GM23248 (cell line): ENCODE data around the gene PPIL4. TPM values are rescaled to one million over a fixed set of nuclear protein-coding genes. Genes with fewer than 3 reads are reported as not detected.

Source experiments
- DNase-seq: peaks from one replicate; pipeline ENCODE4 v3.0.0-alpha.2; 2015
- H2AFZ ChIP-seq: fragments of 200-600 bp; sonication (generic); 2 replicates; pipeline ENCODE4 v1.6.1; 2016; ENCODE audit warnings: antibody characterized with exemption
- H3F3A ChIP-seq: fragments of 200-600 bp; sonication (generic); 2 replicates; pipeline ENCODE4 v1.6.1; 2016; ENCODE audit warnings: mild to moderate bottlenecking, antibody characterized with exemption, mixed run types; ENCODE audit not compliant: insufficient read depth
- H3K27ac ChIP-seq: fragments of 200-600 bp; sonication (generic); 2 replicates; pipeline ENCODE4 v1.5.1; 2016; ENCODE audit warnings: mild to moderate bottlenecking
- H3K27me3 ChIP-seq: fragments of 200-600 bp; sonication (generic); replicated peaks from 2 replicates; pipeline ENCODE4 v1.6.1; 2016; ENCODE audit warnings: mild to moderate bottlenecking; ENCODE audit not compliant: insufficient read depth
- H3K36me3 ChIP-seq: fragments of 200-600 bp; sonication (generic); 2 replicates; pipeline ENCODE4 v1.6.1; 2016; ENCODE audit warnings: low read depth, mild to moderate bottlenecking
- H3K4me1 ChIP-seq: fragments of 200-600 bp; sonication (generic); 2 replicates; pipeline ENCODE4 v1.6.1; 2016; ENCODE audit warnings: mild to moderate bottlenecking; ENCODE audit not compliant: insufficient read depth
- H3K4me2 ChIP-seq: fragments of 200-600 bp; sonication (generic); one replicate; pipeline ENCODE4 v1.6.1; 2016; ENCODE audit warnings: mild to moderate bottlenecking; ENCODE audit not compliant: unreplicated experiment
- H3K4me3 ChIP-seq: fragments of 200-600 bp; sonication (generic); 2 replicates; pipeline ENCODE4 v1.5.1; 2016; ENCODE audit warnings: mild to moderate bottlenecking
- H3K79me2 ChIP-seq: fragments of 200-600 bp; sonication (generic); 2 replicates; pipeline ENCODE4 v1.6.1; 2016; ENCODE audit warnings: mild to moderate bottlenecking; ENCODE audit not compliant: insufficient read depth
- H3K9ac ChIP-seq: fragments of 200-600 bp; sonication (generic); 2 replicates; pipeline ENCODE4 v1.6.1; 2016; ENCODE audit warnings: mild to moderate bottlenecking
- H3K9me2 ChIP-seq: fragments of 200-600 bp; sonication (generic); 2 replicates; pipeline ENCODE4 v1.6.1; 2016; ENCODE audit warnings: mixed run types, mild to moderate bottlenecking, moderate library complexity; ENCODE audit not compliant: insufficient read depth
- H3K9me3 ChIP-seq: fragments of 200-600 bp; sonication (generic); one replicate; pipeline ENCODE4 v1.6.1; 2017; ENCODE audit warnings: low read depth
- H4K20me1 ChIP-seq: fragments of 200-600 bp; sonication (generic); 2 replicates; pipeline ENCODE4 v1.6.0; 2016; ENCODE audit not compliant: insufficient read depth
- EZH2 ChIP-seq: fragments of 200-600 bp; sonication (generic); IDR thresholded peaks from 2 replicates; pipeline ENCODE4 v1.6.1; 2018; ENCODE audit warnings: antibody characterized with exemption, mild to moderate bottlenecking; ENCODE audit not compliant: insufficient read depth, poor library complexity, severe bottlenecking
- EZH2phosphoT487 ChIP-seq: fragments of 200-600 bp; sonication (generic); IDR thresholded peaks from 2 replicates; pipeline ENCODE4 v1.6.1; 2018; ENCODE audit warnings: antibody characterized with exemption, moderate library complexity, mild to moderate bottlenecking, low read depth; ENCODE audit not compliant: insufficient read depth
- WGBS, 2 experiments: methylation state at CpG; one replicate each; pipeline ENCODE4 v1.1.6; 2015 to 2017; ENCODE audit warnings: low lambda C conversion rate in 2 of 2, low coverage in 1 of 2; ENCODE audit errors: missing lambda C conversion rate in 2 of 2; 5-methylcytosine and 5-hydroxymethylcytosine counted together
- in situ Hi-C: fragments of 300-500 bp; cut with MboI; formaldehyde crosslinking; loops from 2 replicates; pipeline ENCODE4 v1.15.0; 2020
- polyA plus RNA-seq: library from polyadenylated mRNA; unstranded; fragments of >200 nt; fragmentation: Nextera tagmentation; extraction: Ambion mirVana; gene quantifications from 2 replicates; pipeline ENCODE4 v1.2.1, GENCODE V29; 2016
- total RNA-seq: library from RNA; depleted of rRNA; stranded (reverse); fragments of >200 nt; shearing (Covaris generic); gene quantifications from 2 replicates; pipeline ENCODE4 v1.2.3, GENCODE V29; 2014

The PPIL4 gene
- total and polyA plus RNA-seq, 2 experiments from 2014 or later: 32.2 to 43.0 TPM

- Histone ChIP-seq H4K20me1 (no peaks in the 10 kb centered on the region), H2AFZ (no peak overlapping the region), H3K36me3 (no peaks in the 10 kb centered on the region), H3K27me3 (no peaks in the 10 kb centered on the region), H3K9me2 (no peaks in the 10 kb centered on the region), H3F3A (no peaks in the 10 kb centered on the region), H3K79me2 (no peaks in the 10 kb centered on the region), H3K9ac (no peak overlapping the region), H3K9me3 (no peaks in the 10 kb centered on the region), H3K4me2 (no peak overlapping the region), H3K27ac (no peak overlapping the region), H3K4me3 (no peak overlapping the region), H3K4me1 (peaks cover 13% of the 10 kb centered on the region; the same call in 1 of the 2 replicates)
- in situ Hi-C loops: no loop called here
- 93% methylated on average over 18 of the region's 18 CpGs for WGBS, 2 experiments
- TF ChIP-seq EZH2phosphoT487: no peak
- no peak for TF ChIP-seq EZH2
- no peak for DNase-seq
Measured at GRCh38 chr6:149480502-149481280, 65.2 kb downstream of the PPIL4 start.

GRCh38 chr6:149478631-149479314 lies 67.1 kb downstream of the PPIL4 start:
- H3K27ac ChIP-seq: no peak overlapping the region
- no peaks in the 10 kb centered on the region for H3K27me3 ChIP-seq

GRCh38 chr6:149477544-149477943 lies 68.3 kb downstream of the PPIL4 start:
- no peaks in the 10 kb centered on the region for H3F3A ChIP-seq
- no peaks in the 10 kb centered on the region for H3K27me3 ChIP-seq
- DNase-seq: no peak
- 0 out of 2 replicates have a peak, but pooled peaks cover 5% of the 10 kb centered on the region for H3K4me1 ChIP-seq
- in situ Hi-C loops: no loop called here
- 81 to 85% methylated on average over 5 of the region's 5 CpGs for WGBS, 2 experiments
- no peak overlapping the region for H3K4me2 ChIP-seq
- no peak overlapping the region for H2AFZ ChIP-seq
- H3K36me3 ChIP-seq: no peaks in the 10 kb centered on the region
- TF ChIP-seq EZH2: no peak
- TF ChIP-seq EZH2phosphoT487: no peak
- H3K79me2 ChIP-seq: no peaks in the 10 kb centered on the region
- H3K27ac ChIP-seq: no peak overlapping the region
- no peak overlapping the region for H3K4me3 ChIP-seq
- no peak overlapping the region for H3K9ac ChIP-seq
- no peaks in the 10 kb centered on the region for H3K9me2 ChIP-seq
- H3K9me3 ChIP-seq: no peaks in the 10 kb centered on the region
- H4K20me1 ChIP-seq: no peaks in the 10 kb centered on the region

More at GRCh38 chr6:149478631-149479314, 67.1 kb downstream of the PPIL4 start:
- Histone ChIP-seq H3K79me2 (no peaks in the 10 kb centered on the region), H3K9ac (no peak overlapping the region), H3K36me3 (no peaks in the 10 kb centered on the region), H2AFZ (no peak overlapping the region), H3K4me2 (no peak overlapping the region), H4K20me1 (no peaks in the 10 kb centered on the region), H3K4me1 (0 out of 2 replicates have a peak, but pooled peaks cover 5% of the 10 kb centered on the region), H3K9me3 (no peaks in the 10 kb centered on the region), H3K9me2 (no peaks in the 10 kb centered on the region), H3F3A (no peaks in the 10 kb centered on the region), H3K4me3 (no peak overlapping the region)
- no peak for DNase-seq
- TF ChIP-seq EZH2phosphoT487: no peak
- TF ChIP-seq EZH2: no peak
- WGBS, 2 experiments: 89 to 95% methylated on average over 5 of the region's 5 CpGs
- in situ Hi-C loops: no loop called here

- no peaks in the 10 kb centered on the region for H3K9me2 ChIP-seq
- no peak for DNase-seq
- H3K4me3 ChIP-seq: no peak overlapping the region
- H2AFZ ChIP-seq: no peak overlapping the region
- H3K9ac ChIP-seq: no peak overlapping the region
- H3K4me1 ChIP-seq: 0 out of 2 replicates have a peak, but pooled peaks cover 2% of the 10 kb centered on the region
- H3K27me3 ChIP-seq: no peaks in the 10 kb centered on the region
- 69 to 73% methylated on average over 6 of the region's 6 CpGs for WGBS, 2 experiments
- no peak overlapping the region for H3K4me2 ChIP-seq
- no peaks in the 10 kb centered on the region for H3K79me2 ChIP-seq
- no peak for TF ChIP-seq EZH2phosphoT487
- no peak for TF ChIP-seq EZH2
- in situ Hi-C loops: no loop called here
- no peaks in the 10 kb centered on the region for H3K36me3 ChIP-seq
- H4K20me1 ChIP-seq: no peaks in the 10 kb centered on the region
- H3F3A ChIP-seq: no peaks in the 10 kb centered on the region
- no peaks in the 10 kb centered on the region for H3K9me3 ChIP-seq
- H3K27ac ChIP-seq: no peak overlapping the region
Measured at GRCh38 chr6:149476789-149477455, 68.9 kb downstream of the PPIL4 start.
